ACC112 (cell line): ENCODE results near the gene EBP.
"Not testable (repeated sequence)": the region's sequence is repeated elsewhere in the genome, so short reads cannot be mapped to it uniquely, and the experiment has no call there.

Experiments used
- H2AFZ ChIP-seq: fragments of 200-600 bp; sonication (generic); one replicate; pipeline ENCODE4 v1.6.0; 2017; ENCODE audit warnings: antibody characterized with exemption, low read length; ENCODE audit not compliant: unreplicated experiment
- H3K27ac ChIP-seq: fragments of 200-600 bp; sonication (generic); 2 replicates; pipeline ENCODE4 v1.5.1; 2014; ENCODE audit warnings: low read depth, mild to moderate bottlenecking, antibody characterized with exemption, low read length, moderate library complexity
- H3K27me3 ChIP-seq: fragments of 200-600 bp; sonication (generic); 2 replicates; pipeline ENCODE4 v1.6.1; 2014; ENCODE audit warnings: mild to moderate bottlenecking, antibody characterized with exemption, low read length, moderate library complexity, mixed read lengths; ENCODE audit not compliant: insufficient read depth
- H3K36me3 ChIP-seq: fragments of 200-600 bp; sonication (generic); 2 replicates; pipeline ENCODE4 v1.6.1; 2016; ENCODE audit warnings: mild to moderate bottlenecking, antibody characterized with exemption, low read length, moderate library complexity, mixed read lengths; ENCODE audit not compliant: insufficient read depth
- H3K4me1 ChIP-seq: fragments of 200-600 bp; sonication (generic); one replicate; pipeline ENCODE4 v1.6.1; 2016; ENCODE audit warnings: low read length, mixed read lengths; ENCODE audit not compliant: insufficient read depth, unreplicated experiment, control insufficient read depth
- H3K4me3 ChIP-seq: fragments of 200-600 bp; sonication (generic); 2 replicates; pipeline ENCODE4 v1.5.1; 2014; ENCODE audit warnings: mild to moderate bottlenecking, low read depth, low read length
- H3K79me2 ChIP-seq: fragments of 200-600 bp; sonication (generic); one replicate; pipeline ENCODE4 v1.6.0; 2016; ENCODE audit warnings: low read length; ENCODE audit not compliant: control insufficient read depth, unreplicated experiment, insufficient read depth

Gene EBP

GRCh38 chrX:48520976-48521352 is 644 bp upstream of the EBP start:
- H2AFZ ChIP-seq: peak overlapping the region; percentile 39
- no peaks in the 10 kb centered on the region for H3K4me1 ChIP-seq

GRCh38 chrX:48522291-48522690 is 683 bp downstream of the EBP start:
- no peak overlapping the region for H3K27ac ChIP-seq
- H3K79me2 ChIP-seq: peaks cover 5% of the 10 kb centered on the region
- H3K4me3 ChIP-seq: peak overlapping the region; percentile 81
- H3K36me3 ChIP-seq: no peaks in the 10 kb centered on the region
- peak overlapping the region; percentile 7 for H2AFZ ChIP-seq
- no peaks in the 10 kb centered on the region for H3K27me3 ChIP-seq
- H3K4me1 ChIP-seq: no peaks in the 10 kb centered on the region

More at GRCh38 chrX:48520976-48521352, 644 bp upstream of the EBP start:
- H3K36me3 ChIP-seq: no peaks in the 10 kb centered on the region
- no peak overlapping the region for H3K27ac ChIP-seq
- H3K4me3 ChIP-seq: peak overlapping the region; percentile 81
- peaks cover 5% of the 10 kb centered on the region for H3K79me2 ChIP-seq
- H3K27me3 ChIP-seq: no peaks in the 10 kb centered on the region

- Histone ChIP-seq H3K4me3 (no peak overlapping the region), H3K79me2 (peaks cover 5% of the 10 kb centered on the region), H3K27ac (no peak overlapping the region), H3K4me1 (no peaks in the 10 kb centered on the region), H3K27me3 (no peaks in the 10 kb centered on the region), H2AFZ (no peak overlapping the region), H3K36me3 (no peaks in the 10 kb centered on the region)
Observed at GRCh38 chrX:48523682-48524081, 2.1 kb downstream of the EBP start.

- not testable (repeated sequence) for H3K27ac ChIP-seq
Observed at GRCh38 chrX:48525853-48526252, 4.2 kb downstream of the EBP start.

GRCh38 chrX:48530736-48531135 is 9.1 kb downstream of the EBP start:
- Histone ChIP-seq H3K27ac (peak overlapping the region; percentile 92), H3K27me3 (no peaks in the 10 kb centered on the region), H3K79me2 (no peaks in the 10 kb centered on the region), H3K36me3 (no peaks in the 10 kb centered on the region), H3K4me1 (peaks cover 20% of the 10 kb centered on the region), H3K4me3 (no peak overlapping the region), H2AFZ (no peak overlapping the region)

More at GRCh38 chrX:48525853-48526252, 4.2 kb downstream of the EBP start:
- not testable (repeated sequence) for H3K4me1 ChIP-seq, H2AFZ ChIP-seq, H3K79me2 ChIP-seq, H3K4me3 ChIP-seq, H3K27me3 ChIP-seq, H3K36me3 ChIP-seq

- H3K27me3 ChIP-seq: no peaks in the 10 kb centered on the region
Observed at GRCh38 chrX:48531358-48531959, 9.9 kb downstream of the EBP start.

GRCh38 chrX:48532161-48532560 is 10.6 kb downstream of the EBP start:
- Histone ChIP-seq H3K27me3 (no peaks in the 10 kb centered on the region), H3K27ac (peak overlapping the region; percentile 92), H3K4me1 (peaks cover 20% of the 10 kb centered on the region), H3K79me2 (no peaks in the 10 kb centered on the region), H2AFZ (peak overlapping the region; percentile 32), H3K4me3 (peak overlapping the region; percentile 25; the same call in 1 of the 2 replicates), H3K36me3 (no peaks in the 10 kb centered on the region)

More at GRCh38 chrX:48531358-48531959, 9.9 kb downstream of the EBP start:
- Histone ChIP-seq H3K36me3 (no peaks in the 10 kb centered on the region), H3K4me3 (peak overlapping the region; percentile 33; the same call in 1 of the 2 replicates), H3K27ac (peak overlapping the region; percentile 92), H3K79me2 (no peaks in the 10 kb centered on the region), H2AFZ (peak overlapping the region; percentile 81), H3K4me1 (peaks cover 20% of the 10 kb centered on the region)

GRCh38 chrX:48533165-48533564 is 11.6 kb downstream of the EBP start:
- peaks cover 20% of the 10 kb centered on the region for H3K4me1 ChIP-seq
- no peaks in the 10 kb centered on the region for H3K79me2 ChIP-seq
- H3K36me3 ChIP-seq: no peaks in the 10 kb centered on the region
- H3K27me3 ChIP-seq: no peaks in the 10 kb centered on the region
- H3K27ac ChIP-seq: no peak overlapping the region
- H2AFZ ChIP-seq: no peak overlapping the region
- H3K4me3 ChIP-seq: no peak overlapping the region

GRCh38 chrX:48538641-48539344 is 17.2 kb downstream of the EBP start:
- Histone ChIP-seq H3K27me3 (no peaks in the 10 kb centered on the region), H3K4me1 (peaks cover 9% of the 10 kb centered on the region), H3K27ac (peak overlapping the region; percentile 47; the same call in 1 of the 2 replicates), H2AFZ (no peak overlapping the region), H3K79me2 (peaks cover 15% of the 10 kb centered on the region), H3K36me3 (no peaks in the 10 kb centered on the region), H3K4me3 (peak overlapping the region; percentile 90)

- H3K27ac ChIP-seq: peak within 1 kb of the TSS; percentile 62; the same call in 1 of the 2 replicates
Observed at GRCh38 chrX:48539345-48540027, 17.9 kb downstream of the EBP start, which contains the start of gene TBC1D25. Gene TBC1D25 (plus strand): TSS chrX:48539714. CDS start chrX:48539798, 84 bp downstream.

More at GRCh38 chrX:48539345-48540027, 17.9 kb downstream of the EBP start, which contains the start of gene TBC1D25:
- Histone ChIP-seq H3K4me1 (peaks cover 9% of the 10 kb centered on the region), H3K79me2 (peaks cover 15% of the 10 kb centered on the region), H2AFZ (no peak within 1 kb of the TSS), H3K36me3 (no peaks in the 10 kb centered on the region), H3K27me3 (no peaks in the 10 kb centered on the region), H3K4me3 (peak within 1 kb of the TSS; percentile 90)
